Measurements from ENCODE around the gene RPP30. TPM values are rescaled to one million over a fixed set of nuclear protein-coding genes. Genes with fewer than 3 reads are reported as not detected.

The RPP30 gene
- total RNA-seq, 1 donor: 61.4 TPM

DNA sequence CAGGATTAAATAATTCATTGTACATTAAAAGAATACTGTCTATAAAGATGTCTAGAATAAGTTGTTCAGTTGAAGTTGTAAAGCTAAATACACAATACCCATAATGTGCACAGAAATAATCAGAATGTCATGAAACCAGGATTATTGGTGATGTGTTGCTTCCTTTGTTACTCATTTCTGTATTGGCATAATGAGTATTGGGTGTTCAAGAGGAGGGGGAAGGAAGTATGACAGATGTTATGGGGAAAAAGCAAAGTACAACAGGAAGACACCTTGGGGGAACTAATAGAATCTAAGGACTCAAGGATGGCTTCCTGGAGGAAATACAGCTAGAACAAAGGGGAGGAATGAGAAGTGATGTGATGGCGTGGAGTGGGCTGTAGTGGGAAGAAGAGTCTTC lies 34.2 kb downstream of the RPP30 start:
- no peak for DNase-seq (ENCODE audit: low read depth)
- TF ChIP-seq, protein P1, sequence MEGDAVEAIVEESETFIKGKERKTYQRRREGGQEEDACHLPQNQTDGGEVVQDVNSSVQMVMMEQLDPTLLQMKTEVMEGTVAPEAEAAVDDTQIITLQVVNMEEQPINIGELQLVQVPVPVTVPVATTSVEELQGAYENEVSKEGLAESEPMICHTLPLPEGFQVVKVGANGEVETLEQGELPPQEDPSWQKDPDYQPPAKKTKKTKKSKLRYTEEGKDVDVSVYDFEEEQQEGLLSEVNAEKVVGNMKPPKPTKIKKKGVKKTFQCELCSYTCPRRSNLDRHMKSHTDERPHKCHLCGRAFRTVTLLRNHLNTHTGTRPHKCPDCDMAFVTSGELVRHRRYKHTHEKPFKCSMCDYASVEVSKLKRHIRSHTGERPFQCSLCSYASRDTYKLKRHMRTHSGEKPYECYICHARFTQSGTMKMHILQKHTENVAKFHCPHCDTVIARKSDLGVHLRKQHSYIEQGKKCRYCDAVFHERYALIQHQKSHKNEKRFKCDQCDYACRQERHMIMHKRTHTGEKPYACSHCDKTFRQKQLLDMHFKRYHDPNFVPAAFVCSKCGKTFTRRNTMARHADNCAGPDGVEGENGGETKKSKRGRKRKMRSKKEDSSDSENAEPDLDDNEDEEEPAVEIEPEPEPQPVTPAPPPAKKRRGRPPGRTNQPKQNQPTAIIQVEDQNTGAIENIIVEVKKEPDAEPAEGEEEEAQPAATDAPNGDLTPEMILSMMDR (IDR thresholded peaks at IDR 0.05; ENCODE audit: insufficient read depth, low read length): no peak

DNA sequence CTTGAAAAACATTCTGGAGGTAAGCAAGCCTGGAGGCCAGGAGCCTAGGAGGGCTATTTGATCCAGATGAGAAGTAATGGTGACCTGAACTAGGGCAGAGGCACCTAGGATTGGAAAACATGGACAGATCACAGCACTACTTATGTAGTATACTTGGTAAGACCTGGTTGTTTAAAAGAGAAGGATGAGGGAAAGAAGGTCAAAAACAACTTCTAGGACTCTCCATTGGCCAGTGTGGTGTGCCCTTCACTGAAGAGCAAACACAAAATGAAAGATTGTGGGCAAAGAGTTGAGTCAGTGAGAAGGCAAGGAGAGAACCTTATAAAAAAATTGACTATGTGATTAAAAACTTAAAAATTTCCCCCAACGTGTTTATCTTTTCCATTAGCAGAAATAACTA lies 34.8 kb downstream of the RPP30 start:
- no peak overlapping the region for H3K4me3 ChIP-seq (ENCODE audit: low read depth, low read length)
- TF ChIP-seq, protein P1 (IDR thresholded peaks at IDR 0.05; ENCODE audit: insufficient read depth, low read length): no peak
- DNase-seq (ENCODE audit: low read depth): no peak

More for the DNA sequence above, 34.2 kb downstream of the RPP30 start:
- H3K4me3 ChIP-seq (ENCODE audit: low read depth, low read length): no peak overlapping the region

DNA sequence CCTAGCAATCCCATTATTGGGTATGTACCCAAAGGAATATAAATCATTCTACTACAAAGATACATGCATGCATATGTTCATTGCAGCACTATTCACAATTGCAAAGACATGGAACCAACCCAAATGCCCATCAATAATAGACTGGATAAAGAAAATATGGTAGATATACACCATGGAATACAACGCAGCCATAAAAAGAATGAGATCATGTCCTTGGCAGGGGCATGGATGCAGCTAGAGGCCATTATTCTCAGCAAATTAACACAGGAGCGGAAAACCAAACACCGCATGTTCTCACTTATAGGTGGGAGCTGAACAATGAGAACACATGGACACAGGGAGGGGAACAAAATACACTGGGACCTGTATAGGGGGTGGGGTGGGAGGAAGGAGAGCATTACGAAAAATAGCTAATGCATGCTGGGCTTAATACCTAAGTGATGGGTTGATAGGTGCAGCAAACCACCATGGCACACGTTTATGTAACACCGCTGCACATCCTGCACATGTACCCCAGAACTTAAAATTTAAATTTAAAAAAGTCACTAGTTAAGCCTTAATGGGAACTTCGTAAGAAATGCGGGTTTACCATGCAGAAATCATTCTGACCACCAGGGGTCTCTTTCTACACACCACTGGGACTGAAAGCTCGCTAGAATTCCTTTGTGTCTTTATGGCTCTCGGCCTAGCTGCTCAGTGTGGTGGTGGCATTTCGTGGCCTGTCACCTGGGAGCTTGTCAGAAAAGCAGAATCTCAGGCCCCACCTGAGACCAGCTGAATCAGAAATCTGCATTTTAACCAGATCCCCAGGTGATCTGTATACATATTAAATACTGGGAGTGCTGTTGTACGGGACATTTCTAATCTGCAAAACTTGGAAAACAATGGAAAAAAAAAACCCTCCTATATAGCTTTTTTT lies 39.6 kb downstream of the RPP30 start:
- TF ChIP-seq, protein P1 (IDR thresholded peaks at IDR 0.05; ENCODE audit: insufficient read depth, low read length): peak; percentile 87
- DNase-seq (ENCODE audit: low read depth): peak; percentile 87
- H3K4me3 ChIP-seq (ENCODE audit: low read depth, low read length): no peak overlapping the region

DNA sequence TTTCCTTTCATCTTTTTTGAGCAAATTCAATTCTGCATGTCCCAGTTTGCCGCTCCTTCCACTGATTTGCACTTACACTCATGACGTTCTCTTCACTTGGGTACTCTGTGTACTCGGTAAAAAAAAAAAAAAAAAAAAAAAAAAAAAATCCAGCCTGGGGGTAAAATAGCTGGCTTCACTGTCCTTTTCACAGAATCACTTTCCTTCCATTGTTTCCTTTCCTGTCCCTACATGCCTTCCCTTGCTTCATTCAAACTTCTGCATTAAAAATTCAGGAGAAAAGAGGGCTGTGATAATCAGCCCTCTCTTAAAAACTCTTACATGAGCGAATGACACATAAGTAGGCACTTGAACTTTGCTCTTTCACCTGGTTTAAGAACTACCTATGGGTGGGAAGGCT lies 40.4 kb downstream of the RPP30 start:
- TF ChIP-seq, protein P1 (IDR thresholded peaks at IDR 0.05; ENCODE audit: insufficient read depth, low read length): no peak
- DNase-seq (ENCODE audit: low read depth): no peak
- H3K4me3 ChIP-seq (ENCODE audit: low read depth, low read length): no peak overlapping the region

DNA sequence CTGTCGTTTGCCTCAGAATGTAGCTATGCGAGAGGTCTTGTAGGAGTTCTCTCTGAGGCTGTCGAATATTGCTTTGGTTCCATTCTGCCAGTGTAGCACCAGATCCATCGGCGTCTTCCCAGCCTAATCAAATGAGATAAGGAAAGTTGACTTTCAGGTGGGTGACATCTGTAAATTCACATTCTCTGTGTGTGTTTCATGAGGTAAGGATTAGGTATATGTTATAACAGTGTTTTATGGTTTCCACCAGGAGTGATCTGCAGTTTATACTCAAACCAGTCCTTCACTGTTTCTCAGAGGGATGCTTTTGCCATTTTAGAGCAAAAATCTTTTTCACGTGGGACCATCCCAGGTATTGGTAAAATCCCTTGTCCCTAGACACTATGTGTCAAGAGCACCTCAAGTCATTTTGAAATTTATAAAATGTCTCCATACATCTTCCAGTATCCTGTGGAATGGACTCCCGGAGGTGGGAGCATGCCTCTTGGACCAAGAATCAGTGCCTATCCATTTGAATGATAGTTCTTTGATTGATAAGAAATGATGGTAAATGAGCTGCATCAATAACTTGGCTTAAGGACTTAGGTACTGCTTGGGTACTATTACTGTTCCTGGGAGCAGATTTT lies 41.2 kb downstream of the RPP30 start:
- H3K4me3 ChIP-seq (ENCODE audit: low read depth, low read length): no peak overlapping the region
- no peak for DNase-seq (ENCODE audit: low read depth)
- TF ChIP-seq, protein P1 (IDR thresholded peaks at IDR 0.05; ENCODE audit: insufficient read depth, low read length): no peak

DNA sequence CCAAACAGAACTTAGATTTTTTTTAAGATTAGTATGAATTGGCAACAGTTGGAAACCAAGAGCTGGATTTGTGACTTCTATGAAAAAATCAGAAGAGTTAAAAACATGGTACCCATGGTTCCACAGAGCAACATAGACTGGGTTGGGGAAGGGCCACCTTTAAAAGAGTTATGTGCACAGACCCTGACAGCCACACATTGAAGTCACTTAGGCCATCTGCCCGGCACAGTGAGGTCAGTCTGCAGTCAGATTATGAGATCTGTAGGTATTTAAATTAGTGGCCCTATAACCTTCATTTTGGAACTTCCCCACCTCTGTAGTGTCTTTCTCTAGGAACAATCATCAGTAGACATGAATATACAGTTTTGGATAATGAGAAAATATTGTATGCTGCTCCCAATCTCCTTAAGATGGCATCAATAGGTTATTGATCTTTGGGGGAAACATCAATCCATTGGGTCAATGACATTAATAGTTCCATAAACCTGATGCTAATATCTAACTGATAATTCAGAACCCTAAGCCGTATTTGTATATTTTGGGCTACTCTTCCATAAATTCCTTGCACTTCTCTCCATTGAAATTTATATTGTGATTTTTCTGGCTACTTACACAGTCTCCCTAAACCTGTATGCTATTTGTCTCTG lies 42.1 kb downstream of the RPP30 start:
- TF ChIP-seq, protein P1 (IDR thresholded peaks at IDR 0.05; ENCODE audit: insufficient read depth, low read length): no peak
- no peak overlapping the region for H3K4me3 ChIP-seq (ENCODE audit: low read depth, low read length)
- no peak for DNase-seq (ENCODE audit: low read depth)

Data from fibroblast of the aortic adventitia (primary cell).